ENCODE results near the gene PLCG2. TPM values are rescaled to one million over a fixed set of nuclear protein-coding genes. Genes with fewer than 3 reads are reported as not detected.

The PLCG2 gene
- polyA plus RNA-seq, 1 donor from 2014 or later: not detected

DNA sequence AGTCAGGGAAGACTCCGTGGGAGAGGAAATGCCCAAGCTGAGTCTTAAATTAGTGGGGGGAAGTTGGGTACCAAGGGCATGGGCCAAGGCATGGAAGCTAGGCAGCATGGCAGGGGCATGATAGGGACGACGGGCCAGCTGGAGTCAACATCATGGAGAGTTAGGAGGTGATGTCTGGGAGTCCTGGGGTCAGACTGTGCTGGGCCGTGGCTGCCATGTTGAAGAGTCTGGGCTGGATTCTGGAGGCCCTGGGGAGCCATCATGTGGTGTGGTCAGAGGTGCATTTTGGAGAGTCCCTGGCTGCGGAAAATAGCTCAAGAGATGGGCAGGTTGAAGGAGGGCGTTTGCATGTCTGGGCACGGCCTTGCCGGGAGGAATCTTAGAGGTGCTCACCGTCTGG lies 146.9 kb downstream of the PLCG2 start:
- no peak overlapping the region for H3K27ac ChIP-seq (ENCODE audit: low read length)
- no peaks in the 10 kb centered on the region for H3K9me2 ChIP-seq (ENCODE audit: insufficient read depth, low read length)
- no peak overlapping the region for H3K4me2 ChIP-seq (ENCODE audit: low read length)
- H3K9me3 ChIP-seq (ENCODE audit: low read length): no peaks in the 10 kb centered on the region
- no peak overlapping the region for H3K4me3 ChIP-seq (ENCODE audit: low read length)
- H3K9ac ChIP-seq (ENCODE audit: low read length): no peak overlapping the region
- H3K27me3 ChIP-seq (ENCODE audit: insufficient read depth, low read depth, low read length): no peaks in the 10 kb centered on the region
- H3F3A ChIP-seq (ENCODE audit: insufficient read depth, low read length, poor library complexity, severe bottlenecking): no peaks in the 10 kb centered on the region
- H4K20me1 ChIP-seq (ENCODE audit: insufficient read depth): no peaks in the 10 kb centered on the region
- TF ChIP-seq EZH2 (IDR thresholded peaks at IDR 0.05; ENCODE audit: borderline replicate concordance, insufficient read depth, low read length, poor library complexity, severe bottlenecking) (no peak), TAF1 (IDR thresholded peaks at IDR 0.05; ENCODE audit: low read depth) (no peak), POLR2AphosphoS5 (IDR thresholded peaks at IDR 0.05) (no peak), RAD21 (conservative IDR thresholded peaks at IDR 0.05) (no peak), MXI1 (conservative IDR thresholded peaks at IDR 0.05; ENCODE audit: poor library complexity, severe bottlenecking) (no peak), EP300 (conservative IDR thresholded peaks at IDR 0.05; ENCODE audit: poor library complexity, severe bottlenecking) (no peak), SMC3 (conservative IDR thresholded peaks at IDR 0.05; ENCODE audit: poor library complexity) (no peak)
- TF ChIP-seq, protein P1, sequence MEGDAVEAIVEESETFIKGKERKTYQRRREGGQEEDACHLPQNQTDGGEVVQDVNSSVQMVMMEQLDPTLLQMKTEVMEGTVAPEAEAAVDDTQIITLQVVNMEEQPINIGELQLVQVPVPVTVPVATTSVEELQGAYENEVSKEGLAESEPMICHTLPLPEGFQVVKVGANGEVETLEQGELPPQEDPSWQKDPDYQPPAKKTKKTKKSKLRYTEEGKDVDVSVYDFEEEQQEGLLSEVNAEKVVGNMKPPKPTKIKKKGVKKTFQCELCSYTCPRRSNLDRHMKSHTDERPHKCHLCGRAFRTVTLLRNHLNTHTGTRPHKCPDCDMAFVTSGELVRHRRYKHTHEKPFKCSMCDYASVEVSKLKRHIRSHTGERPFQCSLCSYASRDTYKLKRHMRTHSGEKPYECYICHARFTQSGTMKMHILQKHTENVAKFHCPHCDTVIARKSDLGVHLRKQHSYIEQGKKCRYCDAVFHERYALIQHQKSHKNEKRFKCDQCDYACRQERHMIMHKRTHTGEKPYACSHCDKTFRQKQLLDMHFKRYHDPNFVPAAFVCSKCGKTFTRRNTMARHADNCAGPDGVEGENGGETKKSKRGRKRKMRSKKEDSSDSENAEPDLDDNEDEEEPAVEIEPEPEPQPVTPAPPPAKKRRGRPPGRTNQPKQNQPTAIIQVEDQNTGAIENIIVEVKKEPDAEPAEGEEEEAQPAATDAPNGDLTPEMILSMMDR (IDR thresholded peaks at IDR 0.05; ENCODE audit: poor library complexity, severe bottlenecking): no peak
- TF ChIP-seq, protein P2, sequence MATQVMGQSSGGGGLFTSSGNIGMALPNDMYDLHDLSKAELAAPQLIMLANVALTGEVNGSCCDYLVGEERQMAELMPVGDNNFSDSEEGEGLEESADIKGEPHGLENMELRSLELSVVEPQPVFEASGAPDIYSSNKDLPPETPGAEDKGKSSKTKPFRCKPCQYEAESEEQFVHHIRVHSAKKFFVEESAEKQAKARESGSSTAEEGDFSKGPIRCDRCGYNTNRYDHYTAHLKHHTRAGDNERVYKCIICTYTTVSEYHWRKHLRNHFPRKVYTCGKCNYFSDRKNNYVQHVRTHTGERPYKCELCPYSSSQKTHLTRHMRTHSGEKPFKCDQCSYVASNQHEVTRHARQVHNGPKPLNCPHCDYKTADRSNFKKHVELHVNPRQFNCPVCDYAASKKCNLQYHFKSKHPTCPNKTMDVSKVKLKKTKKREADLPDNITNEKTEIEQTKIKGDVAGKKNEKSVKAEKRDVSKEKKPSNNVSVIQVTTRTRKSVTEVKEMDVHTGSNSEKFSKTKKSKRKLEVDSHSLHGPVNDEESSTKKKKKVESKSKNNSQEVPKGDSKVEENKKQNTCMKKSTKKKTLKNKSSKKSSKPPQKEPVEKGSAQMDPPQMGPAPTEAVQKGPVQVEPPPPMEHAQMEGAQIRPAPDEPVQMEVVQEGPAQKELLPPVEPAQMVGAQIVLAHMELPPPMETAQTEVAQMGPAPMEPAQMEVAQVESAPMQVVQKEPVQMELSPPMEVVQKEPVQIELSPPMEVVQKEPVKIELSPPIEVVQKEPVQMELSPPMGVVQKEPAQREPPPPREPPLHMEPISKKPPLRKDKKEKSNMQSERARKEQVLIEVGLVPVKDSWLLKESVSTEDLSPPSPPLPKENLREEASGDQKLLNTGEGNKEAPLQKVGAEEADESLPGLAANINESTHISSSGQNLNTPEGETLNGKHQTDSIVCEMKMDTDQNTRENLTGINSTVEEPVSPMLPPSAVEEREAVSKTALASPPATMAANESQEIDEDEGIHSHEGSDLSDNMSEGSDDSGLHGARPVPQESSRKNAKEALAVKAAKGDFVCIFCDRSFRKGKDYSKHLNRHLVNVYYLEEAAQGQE (IDR thresholded peaks at IDR 0.05; ENCODE audit: borderline replicate concordance): no peak
- H3K79me2 ChIP-seq (replicated peaks; ENCODE audit: insufficient read depth, low read length): no peaks in the 10 kb centered on the region
- no peak overlapping the region for H2AFZ ChIP-seq (ENCODE audit: low read depth, low read length)
- H3K36me3 ChIP-seq (ENCODE audit: insufficient read depth, low read length): no peaks in the 10 kb centered on the region

DNA sequence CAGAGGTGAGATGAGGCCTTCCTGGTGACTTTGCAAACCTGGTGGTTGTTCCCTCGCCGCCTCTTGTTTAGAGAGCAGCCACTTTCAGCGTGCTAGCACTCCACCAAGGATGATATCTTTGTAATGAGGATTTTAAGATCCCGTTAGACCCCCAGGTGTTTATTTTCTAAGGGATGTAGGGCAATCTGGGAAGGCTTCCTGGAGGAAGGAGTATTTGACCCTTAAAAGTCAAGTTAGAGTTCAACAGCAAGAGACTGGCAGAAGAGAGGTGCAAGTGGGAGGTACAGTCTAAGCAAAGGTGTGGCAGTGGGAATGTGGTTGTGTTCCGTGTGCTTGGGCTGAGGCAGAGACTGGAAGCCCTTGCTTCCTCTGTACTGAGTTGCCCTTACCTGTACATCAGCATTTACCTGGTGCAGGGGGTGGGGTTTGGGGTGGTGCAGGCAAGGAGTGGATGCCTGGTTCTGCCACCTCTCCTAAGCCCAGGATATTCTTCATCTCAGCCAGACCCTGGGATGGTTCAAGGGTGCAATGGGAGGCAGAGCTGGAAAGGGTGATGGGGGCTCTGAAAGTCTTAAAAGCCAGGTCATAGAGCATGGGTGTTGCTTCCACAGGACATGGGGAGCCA lies 148.6 kb downstream of the PLCG2 start:
- H3K36me3 ChIP-seq (ENCODE audit: insufficient read depth, low read length): no peaks in the 10 kb centered on the region
- TF ChIP-seq TAF1 (IDR thresholded peaks at IDR 0.05; ENCODE audit: low read depth) (no peak), MXI1 (conservative IDR thresholded peaks at IDR 0.05; ENCODE audit: poor library complexity, severe bottlenecking) (no peak), RAD21 (conservative IDR thresholded peaks at IDR 0.05) (no peak), EZH2 (IDR thresholded peaks at IDR 0.05; ENCODE audit: borderline replicate concordance, insufficient read depth, low read length, poor library complexity, severe bottlenecking) (no peak), SMC3 (conservative IDR thresholded peaks at IDR 0.05; ENCODE audit: poor library complexity) (no peak), POLR2AphosphoS5 (IDR thresholded peaks at IDR 0.05) (no peak), EP300 (conservative IDR thresholded peaks at IDR 0.05; ENCODE audit: poor library complexity, severe bottlenecking) (no peak)
- TF ChIP-seq, protein P2 (IDR thresholded peaks at IDR 0.05; ENCODE audit: borderline replicate concordance): no peak
- TF ChIP-seq, protein P1 (IDR thresholded peaks at IDR 0.05; ENCODE audit: poor library complexity, severe bottlenecking): no peak
- no peak overlapping the region for H3K4me3 ChIP-seq (ENCODE audit: low read length)
- no peaks in the 10 kb centered on the region for H3K27me3 ChIP-seq (ENCODE audit: insufficient read depth, low read depth, low read length)
- no peaks in the 10 kb centered on the region for H3F3A ChIP-seq (ENCODE audit: insufficient read depth, low read length, poor library complexity, severe bottlenecking)
- no peaks in the 10 kb centered on the region for H3K79me2 ChIP-seq (replicated peaks; ENCODE audit: insufficient read depth, low read length)
- H3K9ac ChIP-seq (ENCODE audit: low read length): no peak overlapping the region
- H3K27ac ChIP-seq (ENCODE audit: low read length): no peak overlapping the region
- H2AFZ ChIP-seq (ENCODE audit: low read depth, low read length): no peak overlapping the region
- H3K4me2 ChIP-seq (ENCODE audit: low read length): no peak overlapping the region
- no peaks in the 10 kb centered on the region for H4K20me1 ChIP-seq (ENCODE audit: insufficient read depth)
- no peaks in the 10 kb centered on the region for H3K9me2 ChIP-seq (ENCODE audit: insufficient read depth, low read length)
- H3K9me3 ChIP-seq (ENCODE audit: low read length): no peaks in the 10 kb centered on the region
